ENCODE measurements around the gene JAZF1. TPM values are rescaled to one million over a fixed set of nuclear protein-coding genes. Genes with fewer than 3 reads are reported as not detected.

The JAZF1 gene
- total RNA-seq, 1 experiment from 2014 or later = 0.95 TPM

GRCh38 chr7:28081016-28081415, 99.6 kb downstream of the JAZF1 start:
- no peaks in the 10 kb centered on the region for H3K4me1 ChIP-seq
- CTCF ChIA-PET = interaction anchor here (1.1 to 1.2 kb wide), 3 partner anchors 13 to 19 kb away, joined by 3 to 7 read pairs (median 4); no protein-coding TSS in a partner anchor
- peaks cover 9% of the 10 kb centered on the region for H3K27me3 Mint-ChIP-seq (ENCODE audit: insufficient read depth, unreplicated experiment)
- intact Hi-C loops (cut with micrococcal nuclease; ENCODE audit: unreplicated experiment) = no loop called here
- no peaks in the 10 kb centered on the region for H3K9me3 ChIP-seq
- TF ChIP-seq, protein P1, sequence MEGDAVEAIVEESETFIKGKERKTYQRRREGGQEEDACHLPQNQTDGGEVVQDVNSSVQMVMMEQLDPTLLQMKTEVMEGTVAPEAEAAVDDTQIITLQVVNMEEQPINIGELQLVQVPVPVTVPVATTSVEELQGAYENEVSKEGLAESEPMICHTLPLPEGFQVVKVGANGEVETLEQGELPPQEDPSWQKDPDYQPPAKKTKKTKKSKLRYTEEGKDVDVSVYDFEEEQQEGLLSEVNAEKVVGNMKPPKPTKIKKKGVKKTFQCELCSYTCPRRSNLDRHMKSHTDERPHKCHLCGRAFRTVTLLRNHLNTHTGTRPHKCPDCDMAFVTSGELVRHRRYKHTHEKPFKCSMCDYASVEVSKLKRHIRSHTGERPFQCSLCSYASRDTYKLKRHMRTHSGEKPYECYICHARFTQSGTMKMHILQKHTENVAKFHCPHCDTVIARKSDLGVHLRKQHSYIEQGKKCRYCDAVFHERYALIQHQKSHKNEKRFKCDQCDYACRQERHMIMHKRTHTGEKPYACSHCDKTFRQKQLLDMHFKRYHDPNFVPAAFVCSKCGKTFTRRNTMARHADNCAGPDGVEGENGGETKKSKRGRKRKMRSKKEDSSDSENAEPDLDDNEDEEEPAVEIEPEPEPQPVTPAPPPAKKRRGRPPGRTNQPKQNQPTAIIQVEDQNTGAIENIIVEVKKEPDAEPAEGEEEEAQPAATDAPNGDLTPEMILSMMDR (IDR thresholded peaks at IDR 0.05; ENCODE audit: insufficient read depth in 1 of 2, low read depth in 1 of 2, low read length in 1 of 2, severe bottlenecking in 1 of 2, unreplicated experiment in 1 of 2) = no peak
- no peak overlapping the region for H3K27ac Mint-ChIP-seq (ENCODE audit: unreplicated experiment)
- no peak overlapping the region for H3K4me3 ChIP-seq (ENCODE audit: low read depth, low read length)
- H3K36me3 ChIP-seq (ENCODE audit: control insufficient read depth, insufficient read depth, low read length) = no peaks in the 10 kb centered on the region
- H3K4me1 Mint-ChIP-seq (ENCODE audit: low read depth, unreplicated experiment) = no peaks in the 10 kb centered on the region
- no peak for DNase-seq
- POLR2A ChIA-PET = interaction anchor here (0.6 kb wide), 1 partner anchor 9 kb away, joined by 6 read pairs; no protein-coding TSS in a partner anchor
- H3K4me3 Mint-ChIP-seq (ENCODE audit: unreplicated experiment) = no peak overlapping the region
- H3K36me3 Mint-ChIP-seq (ENCODE audit: insufficient read depth, unreplicated experiment) = no peaks in the 10 kb centered on the region
- no TSS peak for BruUV-seq (replicated peaks)
- H3K9me3 Mint-ChIP-seq (ENCODE audit: unreplicated experiment) = no peaks in the 10 kb centered on the region
- H3K27me3 ChIP-seq (replicated peaks; ENCODE audit: control insufficient read depth, insufficient read depth, low read length) = no peaks in the 10 kb centered on the region

GRCh38 chr7:28078036-28078901, 102.3 kb downstream of the JAZF1 start:
- POLR2A ChIA-PET = no interaction called here

GRCh38 chr7:28077616-28078015, 103.0 kb downstream of the JAZF1 start:
- intact Hi-C loops (cut with micrococcal nuclease; ENCODE audit: unreplicated experiment) = loop anchor here (1.0 kb wide), 1 partner anchor 15 kb away; no protein-coding TSS in a partner anchor
- BruUV-seq (replicated peaks) = no TSS peak
- POLR2A ChIA-PET = no interaction called here
- Mint-ChIP-seq H3K9me3 (ENCODE audit: unreplicated experiment) (no peaks in the 10 kb centered on the region), H3K27me3 (ENCODE audit: insufficient read depth, unreplicated experiment) (peaks cover 18% of the 10 kb centered on the region), H3K27ac (ENCODE audit: unreplicated experiment) (no peak overlapping the region), H3K4me3 (ENCODE audit: unreplicated experiment) (no peak overlapping the region), H3K4me1 (ENCODE audit: low read depth, unreplicated experiment) (no peaks in the 10 kb centered on the region), H3K36me3 (ENCODE audit: insufficient read depth, unreplicated experiment) (no peaks in the 10 kb centered on the region)
- TF ChIP-seq, protein P1 (IDR thresholded peaks at IDR 0.05; ENCODE audit: insufficient read depth in 1 of 2, low read depth in 1 of 2, low read length in 1 of 2, severe bottlenecking in 1 of 2, unreplicated experiment in 1 of 2) = no peak
- CTCF ChIA-PET = interaction anchor here (0.7 to 2.4 kb wide), 6 partner anchors 8 to 21 kb away, joined by 3 to 47 read pairs (median 5); no protein-coding TSS in a partner anchor
- H3K4me3 ChIP-seq (ENCODE audit: low read depth, low read length) = no peak overlapping the region
- no peaks in the 10 kb centered on the region for H3K27me3 ChIP-seq (replicated peaks; ENCODE audit: control insufficient read depth, insufficient read depth, low read length)
- DNase-seq = no peak
- no peaks in the 10 kb centered on the region for H3K36me3 ChIP-seq (ENCODE audit: control insufficient read depth, insufficient read depth, low read length)
- H3K9me3 ChIP-seq = no peaks in the 10 kb centered on the region
- H3K4me1 ChIP-seq = no peaks in the 10 kb centered on the region

More at GRCh38 chr7:28078036-28078901, 102.3 kb downstream of the JAZF1 start:
- CTCF ChIA-PET = interaction anchor here (0.7 to 2.4 kb wide), 6 partner anchors 8 to 22 kb away, joined by 3 to 47 read pairs (median 5); no protein-coding TSS in a partner anchor
- no peaks in the 10 kb centered on the region for H3K27me3 ChIP-seq (replicated peaks; ENCODE audit: control insufficient read depth, insufficient read depth, low read length)
- H3K4me1 ChIP-seq = no peaks in the 10 kb centered on the region
- Mint-ChIP-seq H3K27ac (ENCODE audit: unreplicated experiment) (no peak overlapping the region), H3K4me3 (ENCODE audit: unreplicated experiment) (no peak overlapping the region), H3K36me3 (ENCODE audit: insufficient read depth, unreplicated experiment) (no peaks in the 10 kb centered on the region), H3K9me3 (ENCODE audit: unreplicated experiment) (no peaks in the 10 kb centered on the region), H3K4me1 (ENCODE audit: low read depth, unreplicated experiment) (no peaks in the 10 kb centered on the region), H3K27me3 (ENCODE audit: insufficient read depth, unreplicated experiment) (peaks cover 20% of the 10 kb centered on the region)
- peak in 1 of 2 experiments; percentile 66 for DNase-seq
- BruUV-seq (replicated peaks) = no TSS peak
- H3K4me3 ChIP-seq (ENCODE audit: low read depth, low read length) = no peak overlapping the region
- intact Hi-C loops (cut with micrococcal nuclease; ENCODE audit: unreplicated experiment) = loop anchor here (1.0 kb wide), 1 partner anchor 16 kb away; no protein-coding TSS in a partner anchor
- no peaks in the 10 kb centered on the region for H3K9me3 ChIP-seq
- TF ChIP-seq, protein P1 (IDR thresholded peaks at IDR 0.05; ENCODE audit: insufficient read depth in 1 of 2, low read depth in 1 of 2, low read length in 1 of 2, severe bottlenecking in 1 of 2, unreplicated experiment in 1 of 2) = peak; percentile 90 to 95
- no peaks in the 10 kb centered on the region for H3K36me3 ChIP-seq (ENCODE audit: control insufficient read depth, insufficient read depth, low read length)
